Natural killer cell (primary cell): ENCODE measurements around the gene SRCAP. TPM values are rescaled to one million over a fixed set of nuclear protein-coding genes. Genes with fewer than 3 reads are reported as not detected.

Experiments
- ATAC-seq, 3 donors: fragments of 150-1000 bp in 2 of 3; fragments of 200-7000 bp in 1 of 3; cut with Tn5 transposase; 1 replicate in 1 of 3; 2 replicates in 2 of 3; pipeline ENCODE4 v1.10.0; 2021; ENCODE audit warnings: mild to moderate bottlenecking in 2 of 3, moderate library complexity in 2 of 3
- DNase-seq, 2 donors: peaks; one replicate each; pipeline versions ENCODE4 v3.0.0 to v3.0.0-alpha.2; 2013 to 2021; ENCODE audit warnings: mixed read lengths in 1 of 2
- H3K27ac ChIP-seq: one replicate; pipeline ENCODE4 v1.5.1; 2013; ENCODE audit warnings: mild to moderate bottlenecking, low read length
- H3K27me3 ChIP-seq: one replicate; pipeline ENCODE4 v1.6.1; 2013; ENCODE audit warnings: low read length; ENCODE audit not compliant: control insufficient read depth, insufficient read depth
- H3K36me3 ChIP-seq: one replicate; pipeline ENCODE4 v1.6.1; 2013; ENCODE audit warnings: low read length; ENCODE audit not compliant: control insufficient read depth, insufficient read depth
- H3K4me1 ChIP-seq: one replicate; pipeline ENCODE4 v1.6.1; 2013; ENCODE audit warnings: low read length; ENCODE audit not compliant: control insufficient read depth, insufficient read depth
- H3K4me3 ChIP-seq: one replicate; pipeline ENCODE4 v1.5.1; 2013; ENCODE audit warnings: low read length
- H3K9me3 ChIP-seq: one replicate; pipeline ENCODE4 v1.6.1; 2013; ENCODE audit warnings: low read length; ENCODE audit not compliant: control insufficient read depth, insufficient read depth
- H3K27ac Mint-ChIP-seq, 2 donors: one replicate each; pipeline ENCODE4 v1.8.0; 2022; ENCODE audit warnings: mild to moderate bottlenecking in 2 of 2, mixed read lengths in 2 of 2, moderate library complexity in 1 of 2
- H3K27me3 Mint-ChIP-seq, 2 donors: one replicate each; pipeline ENCODE4 v1.8.0; 2022; ENCODE audit warnings: low read depth in 2 of 2, mixed read lengths in 2 of 2
- H3K36me3 Mint-ChIP-seq: one replicate; pipeline ENCODE4 v1.8.0; 2022; ENCODE audit warnings: mixed read lengths
- H3K4me1 Mint-ChIP-seq, 2 donors: one replicate each; pipeline ENCODE4 v1.8.0; 2022; ENCODE audit warnings: mixed read lengths in 2 of 2
- H3K4me3 Mint-ChIP-seq: one replicate; pipeline ENCODE4 v1.8.0; 2022; ENCODE audit warnings: mild to moderate bottlenecking, moderate library complexity, mixed read lengths
- H3K9me3 Mint-ChIP-seq, 2 donors: one replicate each; pipeline ENCODE4 v1.8.0; 2022; ENCODE audit warnings: mixed read lengths in 2 of 2
- CTCF ChIP-seq: fragments of 200-600 bp; IDR thresholded peaks from one replicate; pipeline ENCODE4 v1.8.0; 2022; ENCODE audit warnings: antibody characterized with exemption
- WGBS: methylation state at CpG from one replicate; pipeline ENCODE4 v1.1.7; 2013; ENCODE audit warnings: missing lambda C conversion rate; ENCODE audit not compliant: insufficient coverage; 5-methylcytosine and 5-hydroxymethylcytosine counted together
- intact Hi-C: fragments of 100-400 bp; cut with micrococcal nuclease; formaldehyde crosslinking; loops from one replicate; pipeline ENCODE4 v1.14.2; 2022
- total RNA-seq, 4 donors: library from RNA; stranded (reverse); fragments of 120-200 nt in 1 of 4; gene quantifications; one replicate each; pipeline versions ENCODE4 v1.2.3 to v1.2.4, GENCODE V29; 2013 to 2022

The SRCAP gene
- total RNA-seq, 3 donors from 2014 or later (not counting 1 experiment from before 2014, with no cell fraction given): 78.8 to 99.0 (median 89.3) TPM

DNA sequence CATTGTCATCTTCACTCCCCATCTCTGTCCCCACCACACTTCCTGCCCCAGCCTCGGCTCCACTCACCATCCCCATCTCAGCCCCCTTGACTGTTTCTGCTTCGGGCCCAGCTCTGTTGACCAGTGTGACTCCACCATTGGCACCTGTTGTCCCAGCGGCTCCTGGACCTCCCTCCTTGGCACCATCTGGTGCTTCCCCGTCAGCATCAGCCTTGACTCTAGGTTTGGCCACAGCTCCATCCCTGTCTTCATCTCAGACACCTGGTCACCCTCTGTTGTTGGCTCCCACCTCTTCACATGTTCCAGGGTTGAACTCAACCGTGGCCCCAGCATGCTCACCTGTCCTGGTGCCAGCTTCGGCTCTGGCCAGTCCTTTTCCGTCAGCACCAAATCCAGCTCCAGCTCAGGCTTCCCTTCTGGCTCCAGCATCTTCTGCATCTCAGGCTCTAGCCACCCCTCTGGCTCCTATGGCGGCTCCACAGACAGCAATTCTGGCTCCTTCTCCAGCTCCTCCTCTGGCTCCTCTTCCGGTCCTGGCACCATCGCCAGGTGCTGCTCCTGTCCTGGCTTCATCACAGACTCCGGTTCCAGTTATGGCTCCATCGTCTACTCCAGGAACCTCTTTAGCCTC, 24.9 kb downstream of the SRCAP start:
- peaks cover 71% of the 10 kb centered on the region for H3K36me3 ChIP-seq
- H3K9me3 Mint-ChIP-seq: no peaks in the 10 kb centered on the region

DNA sequence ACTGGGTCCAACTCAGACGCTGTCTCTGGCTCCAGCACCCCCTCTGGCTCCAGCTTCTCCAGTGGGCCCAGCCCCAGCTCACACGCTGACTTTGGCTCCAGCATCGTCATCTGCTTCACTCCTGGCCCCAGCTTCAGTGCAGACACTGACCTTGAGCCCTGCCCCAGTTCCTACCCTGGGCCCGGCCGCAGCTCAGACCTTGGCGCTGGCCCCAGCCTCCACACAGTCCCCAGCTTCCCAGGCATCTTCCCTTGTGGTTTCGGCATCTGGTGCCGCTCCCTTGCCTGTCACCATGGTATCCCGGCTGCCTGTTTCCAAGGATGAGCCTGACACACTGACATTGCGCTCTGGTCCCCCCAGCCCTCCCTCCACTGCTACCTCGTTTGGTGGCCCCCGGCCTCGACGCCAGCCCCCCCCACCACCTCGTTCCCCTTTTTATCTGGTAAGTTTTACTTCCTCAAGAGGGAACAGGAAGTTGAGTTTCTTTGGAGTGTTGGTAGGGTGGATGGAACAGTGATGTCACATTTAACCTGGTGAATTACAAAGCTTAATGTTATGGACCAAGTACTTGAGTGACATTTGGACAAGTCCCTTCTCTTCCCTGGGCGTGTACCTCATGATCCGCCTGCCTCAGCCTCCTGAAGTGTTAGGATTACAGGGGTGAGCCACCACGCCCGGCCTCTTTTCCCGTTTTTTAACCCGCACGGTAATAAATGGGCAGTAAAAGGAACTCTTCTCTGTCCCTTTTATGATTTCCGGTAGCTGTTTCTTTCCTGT, 25.9 kb downstream of the SRCAP start:
- Histone ChIP-seq H3K4me1 (peaks cover 4% of the 10 kb centered on the region), H3K9me3 (no peaks in the 10 kb centered on the region), H3K36me3 (peaks cover 75% of the 10 kb centered on the region), H3K27me3 (no peaks in the 10 kb centered on the region), H3K4me3 (no peak overlapping the region), H3K27ac (no peak overlapping the region)
- H3K4me1 Mint-ChIP-seq: peaks cover 0 to 27% of the 10 kb centered on the region in 2 donors
- no peaks in the 10 kb centered on the region for H3K27me3 Mint-ChIP-seq
- intact Hi-C loops: no loop called here
- H3K9me3 Mint-ChIP-seq: no peaks in the 10 kb centered on the region
- peaks cover 7% of the 10 kb centered on the region for H3K36me3 Mint-ChIP-seq
- peak overlapping the region; percentile 30 to 65 for H3K27ac Mint-ChIP-seq
- H3K4me3 Mint-ChIP-seq: no peak overlapping the region
- WGBS: 96% methylated on average over 18 of the region's 23 CpGs
- TF ChIP-seq CTCF: no peak
- ATAC-seq: no peak
- DNase-seq: no peak

More for the DNA sequence above, 24.9 kb downstream of the SRCAP start:
- H3K27me3 Mint-ChIP-seq: no peaks in the 10 kb centered on the region
- no peaks in the 10 kb centered on the region for H3K27me3 ChIP-seq
- 96% methylated on average over 12 of the region's 12 CpGs for WGBS
- peaks cover 7% of the 10 kb centered on the region for H3K36me3 Mint-ChIP-seq
- peaks cover 0 to 27% of the 10 kb centered on the region in 2 donors for H3K4me1 Mint-ChIP-seq
- intact Hi-C loops: no loop called here
- H3K4me1 ChIP-seq: peaks cover 4% of the 10 kb centered on the region
- H3K4me3 Mint-ChIP-seq: no peak overlapping the region
- no peak for TF ChIP-seq CTCF
- peak overlapping the region; percentile 30 to 65 for H3K27ac Mint-ChIP-seq
- ATAC-seq: no peak
- H3K9me3 ChIP-seq: no peaks in the 10 kb centered on the region
- H3K4me3 ChIP-seq: no peak overlapping the region
- DNase-seq: no peak
- no peak overlapping the region for H3K27ac ChIP-seq

- H3K27ac ChIP-seq: no peak overlapping the region
- Mint-ChIP-seq H3K36me3 (peaks cover 7% of the 10 kb centered on the region), H3K27ac (no peak overlapping the region), H3K4me1 (peaks cover 0 to 27% of the 10 kb centered on the region in 2 donors), H3K4me3 (no peak overlapping the region), H3K27me3 (no peaks in the 10 kb centered on the region), H3K9me3 (no peaks in the 10 kb centered on the region)
- no CpG with 5 or more reads among the region's 3 CpGs for WGBS
- DNase-seq: no peak
- peaks cover 74% of the 10 kb centered on the region for H3K36me3 ChIP-seq
- H3K9me3 ChIP-seq: no peaks in the 10 kb centered on the region
- ATAC-seq: no peak
- no peaks in the 10 kb centered on the region for H3K27me3 ChIP-seq
- H3K4me1 ChIP-seq: peaks cover 4% of the 10 kb centered on the region
- no peak for TF ChIP-seq CTCF
- H3K4me3 ChIP-seq: no peak overlapping the region
- intact Hi-C loops: no loop called here
Observed at GRCh38 chr16:30725418-30725792, 26.4 kb downstream of the SRCAP start.
